GM12892 (cell line): ENCODE data around the gene PRSS48.

Experiments
- POLR2A ChIP-seq: IDR thresholded peaks from 2 replicates; pipeline ENCODE4 v1.6.1; 2011; ENCODE audit warnings: low read depth, low read length, control low read depth
- POLR2AphosphoS5 ChIP-seq: IDR thresholded peaks from 2 replicates; pipeline ENCODE4 v1.6.1; 2011; ENCODE audit warnings: low read depth, low read length, control low read depth
- TAF1 ChIP-seq: IDR thresholded peaks from 2 replicates; pipeline ENCODE4 v1.6.1; 2011; ENCODE audit warnings: low read depth, mild to moderate bottlenecking, control low read depth, low read length, borderline replicate concordance

DNA sequence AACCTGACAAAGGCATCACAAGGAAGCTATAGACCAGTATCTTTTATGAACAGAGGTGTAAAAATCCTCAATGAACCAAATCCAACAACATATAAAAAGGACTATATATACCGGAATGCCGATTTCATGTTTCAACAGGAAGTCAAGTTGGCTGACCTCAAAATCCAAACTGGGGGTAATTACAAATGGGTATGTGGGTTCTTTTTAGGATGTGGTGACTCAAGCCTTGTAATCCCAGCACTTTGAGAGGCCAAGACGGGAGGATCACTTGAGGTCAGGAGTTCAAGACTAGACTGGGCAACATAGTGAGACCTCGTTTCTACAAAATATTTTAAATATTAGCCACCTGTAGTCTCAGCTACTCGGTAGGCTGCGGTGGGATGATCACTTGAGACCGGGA lies 10.4 kb downstream of the PRSS48 start:
- TF ChIP-seq POLR2A (no peak), TAF1 (no peak), POLR2AphosphoS5 (no peak)
